ENCODE measurements around the gene LMX1A. TPM values are rescaled to one million over a fixed set of nuclear protein-coding genes. Genes with fewer than 3 reads are reported as not detected.

The LMX1A gene
- total and polyA plus RNA-seq, 12 donors = 0.08 TPM; not detected in 11

- Histone ChIP-seq H3K4me3 (no peak overlapping the region), H3K36me3 (replicated peaks in 1 of 2) (no peaks in the 10 kb centered on the region), H3K9me3 (replicated peaks in 1 of 3) (no peaks in the 10 kb centered on the region), H3K27me3 (peaks cover 17% of the 10 kb centered on the region), H3K27ac (no peak overlapping the region), H3K4me1 (replicated peaks in 1 of 2) (peaks cover 10 to 11% of the 10 kb centered on the region in 2 donors)
- TF ChIP-seq CTCF (IDR thresholded peaks at IDR 0.05) = no peak
- TF ChIP-seq POLR2A (IDR thresholded peaks at IDR 0.05) = no peak
- no peak for DNase-seq
- WGBS, 4 donors = 39 to 55% (median 43%) methylated on average over 5 of the region's 5 CpGs
- intact Hi-C loops (cut with DNase I) = no loop called here
These were observed 15.2 kb upstream of the LMX1A start for GRCh38 chr1:165371588-165372225.

- TF ChIP-seq CTCF (IDR thresholded peaks at IDR 0.05) (peak; percentile 61 to 82 (median 73)), POLR2A (IDR thresholded peaks at IDR 0.05) (no peak)
- WGBS, 4 donors = 16 to 21% (median 19%) methylated on average over 9 of the region's 9 CpGs
- no peaks in the 10 kb centered on the region for H3K36me3 ChIP-seq (replicated peaks in 1 of 2)
- DNase-seq = peak; percentile 38 to 71 (median 64)
- no peaks in the 10 kb centered on the region for H3K4me1 ChIP-seq (replicated peaks in 1 of 2)
- no peak overlapping the region for H3K27ac ChIP-seq
- intact Hi-C loops (cut with DNase I) = loop anchor here in 1 of 2 donors (10.0 kb wide), 1 partner anchor 225 kb away; no protein-coding TSS in a partner anchor
- peaks cover 27% of the 10 kb centered on the region for H3K27me3 ChIP-seq
- H3K4me3 ChIP-seq = no peak overlapping the region
- H3K9me3 ChIP-seq (replicated peaks in 1 of 3) = no peaks in the 10 kb centered on the region
These were observed 12.8 kb upstream of the LMX1A start for GRCh38 chr1:165369255-165369848.

- H3K27ac ChIP-seq = no peak overlapping the region
- no peaks in the 10 kb centered on the region for H3K9me3 ChIP-seq (replicated peaks in 1 of 3)
- intact Hi-C loops (cut with DNase I) = loop anchor here in 1 of 2 donors (10.0 kb wide), 1 partner anchor 223 kb away; no protein-coding TSS in a partner anchor
- TF ChIP-seq CTCF (IDR thresholded peaks at IDR 0.05) (peak; percentile 64 to 92 (median 78)), POLR2A (IDR thresholded peaks at IDR 0.05) (no peak)
- no peaks in the 10 kb centered on the region for H3K4me1 ChIP-seq (replicated peaks in 1 of 2)
- 36 to 64% (median 45%) methylated on average over 5 to 7 of the region's 7 CpGs for WGBS, 4 donors
- H3K4me3 ChIP-seq = no peak overlapping the region
- peaks cover 27% of the 10 kb centered on the region for H3K27me3 ChIP-seq
- no peaks in the 10 kb centered on the region for H3K36me3 ChIP-seq (replicated peaks in 1 of 2)
- DNase-seq = peak; percentile 76 to 92 (median 86)
These were observed 11.0 kb upstream of the LMX1A start for GRCh38 chr1:165367375-165367993.

GRCh38 chr1:165365341-165365740 is 8.8 kb upstream of the LMX1A start:
- intact Hi-C loops (cut with DNase I) = loop anchor here in 1 of 2 donors (10.0 kb wide), 1 partner anchor 221 kb away; no protein-coding TSS in a partner anchor
- TF ChIP-seq POLR2A (IDR thresholded peaks at IDR 0.05) = no peak
- no peak for TF ChIP-seq CTCF (IDR thresholded peaks at IDR 0.05)
- H3K36me3 ChIP-seq (replicated peaks in 1 of 2) = no peaks in the 10 kb centered on the region

More at GRCh38 chr1:165365341-165365740, 8.8 kb upstream of the LMX1A start:
- H3K27me3 ChIP-seq = peaks cover 27% of the 10 kb centered on the region
- no peaks in the 10 kb centered on the region for H3K4me1 ChIP-seq (replicated peaks in 1 of 2)
- WGBS, 4 donors = 24 to 49% (median 35%) methylated on average over 2 of the region's 2 CpGs
- DNase-seq = no peak
- H3K27ac ChIP-seq = no peak overlapping the region
- H3K4me3 ChIP-seq = no peak overlapping the region
- no peaks in the 10 kb centered on the region for H3K9me3 ChIP-seq (replicated peaks in 1 of 3)

Measured in adrenal gland (tissue), 12 donors.